Kidney (tissue), 14 donors: ENCODE results near the gene ACTN2. TPM values are rescaled to one million over a fixed set of nuclear protein-coding genes. Genes with fewer than 3 reads are reported as not detected.
"Not testable (repeated sequence)": the region's sequence is repeated elsewhere in the genome, so short reads cannot be mapped to it uniquely, and the experiment has no call there.

Experiments used
- DNase-seq, 5 donors: peaks; one replicate each; pipeline ENCODE4 v3.0.0-alpha.2; 2013 to 2020
- FAIRE-seq: peaks from 2 replicates; lab custom pipeline; 2012; peaks lifted over from hg19 to GRCh38; lab: Jason Lieb, UNC
- H3K27ac ChIP-seq, 2 donors: one replicate each; pipeline ENCODE4 v1.7.0; 2013; ENCODE audit warnings: low read depth in 2 of 2, low read length in 2 of 2, inconsistent platforms in 1 of 2
- H3K27me3 ChIP-seq: one replicate; pipeline ENCODE4 v1.7.1; 2013; ENCODE audit warnings: low read length, inconsistent platforms; ENCODE audit not compliant: control insufficient read depth, insufficient read depth
- H3K36me3 ChIP-seq, 3 donors: one replicate each; pipeline versions ENCODE4 v1.7.0 to v1.7.1; 2013; ENCODE audit warnings: low read length in 3 of 3, control low read depth in 1 of 3, inconsistent platforms in 1 of 3; ENCODE audit not compliant: insufficient read depth in 3 of 3, control insufficient read depth in 2 of 3
- H3K4me1 ChIP-seq, 3 donors: one replicate each; pipeline versions ENCODE4 v1.7.0 to v1.7.1; 2013; ENCODE audit warnings: low read length in 3 of 3, inconsistent platforms in 1 of 3, low read depth in 1 of 3; ENCODE audit not compliant: control insufficient read depth in 2 of 3, insufficient read depth in 2 of 3
- H3K4me3 ChIP-seq, 3 donors: one replicate each; pipeline versions ENCODE4 v1.7.0 to v1.8.1; 2013; ENCODE audit warnings: low read length in 3 of 3, control low read depth in 1 of 3, inconsistent platforms in 1 of 3
- H3K9ac ChIP-seq, 3 donors: one replicate each; pipeline versions ENCODE4 v1.7.0 to v1.7.1; 2013; ENCODE audit warnings: low read length in 3 of 3, control low read depth in 1 of 3, inconsistent platforms in 1 of 3
- H3K9me3 ChIP-seq, 3 donors: one replicate each; pipeline versions ENCODE4 v1.7.0 to v1.7.1; 2013; ENCODE audit warnings: low read length in 3 of 3, control low read depth in 1 of 3, inconsistent platforms in 1 of 3; ENCODE audit not compliant: control insufficient read depth in 2 of 3, insufficient read depth in 1 of 3
- intact Hi-C: fragments of 100-400 bp; cut with DNase I; formaldehyde crosslinking; loops from one replicate; pipeline ENCODE4 v1.11.1; 2022
- polyA plus RNA-seq: library from polyadenylated mRNA; stranded (reverse); fragments of 350-450 nt; fragmentation: Illumina TruSeq; extraction: RNeasy Lipid Tissue Mini Kit (QIAGEN cat#74804); gene quantifications from one replicate; pipeline ENCODE4 v1.2.3, GENCODE V29; 2014; ENCODE audit warnings: low read depth, low replicate concordance; ENCODE audit not compliant: insufficient read depth
- total RNA-seq: library from RNA; stranded (reverse); fragmentation: NEBNext Ultra II Directional; extraction: Animal tissue kit (Norgen Biotek cat#: 25700); gene quantifications from one replicate; pipeline ENCODE4 v1.2.1, GENCODE V29; 2021
- TF ChIP-seq, protein P1 (sequence below): IDR thresholded peaks from 3 replicates; pipeline ENCODE4 v1.5.1; 2012; ENCODE audit warnings: mild to moderate bottlenecking, moderate library complexity, borderline replicate concordance; ENCODE audit not compliant: insufficient read depth; ENCODE audit errors: extremely low read depth
- donor health status: control.
- donor health status: control.
- donor health status: control.
- donor health status: control.
- donor health status: control.
- donor health status: DM: yes; HTN: yes; CAD: no.
- donor health status: Normal renal cell carcinoma (clear cell type).

Gene ACTN2
- total and polyA plus RNA-seq, 2 donors from 2014 or later, result 0.60 to 1.6 TPM

DNA sequence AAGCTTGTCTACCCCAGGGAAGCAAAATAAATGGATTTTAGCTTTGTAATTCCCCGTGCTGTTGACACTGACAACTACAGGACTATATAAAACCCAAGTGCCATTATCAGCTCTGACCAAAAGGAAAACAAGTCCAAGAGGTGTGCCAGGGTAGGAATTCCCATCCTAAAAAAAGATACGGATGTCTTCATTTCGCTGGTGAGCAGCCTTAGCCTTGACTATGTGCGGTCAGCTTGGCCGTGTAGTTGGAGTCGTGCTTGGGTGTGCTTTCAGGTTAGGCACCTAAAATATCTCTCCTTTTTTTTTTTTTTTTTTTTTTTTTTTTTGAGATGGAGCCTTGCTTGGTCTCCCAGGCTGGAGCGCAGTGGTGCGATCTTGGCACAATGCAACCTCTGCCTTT, 28.9 kb upstream of the ACTN2 start:
- no peaks in the 10 kb centered on the region for H3K27me3 ChIP-seq
- H3K9me3 ChIP-seq, result no peaks in the 10 kb centered on the region
- no peak overlapping the region for H3K4me3 ChIP-seq
- DNase-seq (no peak), FAIRE-seq (no peak)
- no peaks in the 10 kb centered on the region for H3K36me3 ChIP-seq
- H3K27ac ChIP-seq, result no peak overlapping the region
- H3K4me1 ChIP-seq, result no peaks in the 10 kb centered on the region
- TF ChIP-seq, protein P1, sequence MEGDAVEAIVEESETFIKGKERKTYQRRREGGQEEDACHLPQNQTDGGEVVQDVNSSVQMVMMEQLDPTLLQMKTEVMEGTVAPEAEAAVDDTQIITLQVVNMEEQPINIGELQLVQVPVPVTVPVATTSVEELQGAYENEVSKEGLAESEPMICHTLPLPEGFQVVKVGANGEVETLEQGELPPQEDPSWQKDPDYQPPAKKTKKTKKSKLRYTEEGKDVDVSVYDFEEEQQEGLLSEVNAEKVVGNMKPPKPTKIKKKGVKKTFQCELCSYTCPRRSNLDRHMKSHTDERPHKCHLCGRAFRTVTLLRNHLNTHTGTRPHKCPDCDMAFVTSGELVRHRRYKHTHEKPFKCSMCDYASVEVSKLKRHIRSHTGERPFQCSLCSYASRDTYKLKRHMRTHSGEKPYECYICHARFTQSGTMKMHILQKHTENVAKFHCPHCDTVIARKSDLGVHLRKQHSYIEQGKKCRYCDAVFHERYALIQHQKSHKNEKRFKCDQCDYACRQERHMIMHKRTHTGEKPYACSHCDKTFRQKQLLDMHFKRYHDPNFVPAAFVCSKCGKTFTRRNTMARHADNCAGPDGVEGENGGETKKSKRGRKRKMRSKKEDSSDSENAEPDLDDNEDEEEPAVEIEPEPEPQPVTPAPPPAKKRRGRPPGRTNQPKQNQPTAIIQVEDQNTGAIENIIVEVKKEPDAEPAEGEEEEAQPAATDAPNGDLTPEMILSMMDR, result no peak
- intact Hi-C loops, result no loop called here
- H3K9ac ChIP-seq, result no peak overlapping the region

DNA sequence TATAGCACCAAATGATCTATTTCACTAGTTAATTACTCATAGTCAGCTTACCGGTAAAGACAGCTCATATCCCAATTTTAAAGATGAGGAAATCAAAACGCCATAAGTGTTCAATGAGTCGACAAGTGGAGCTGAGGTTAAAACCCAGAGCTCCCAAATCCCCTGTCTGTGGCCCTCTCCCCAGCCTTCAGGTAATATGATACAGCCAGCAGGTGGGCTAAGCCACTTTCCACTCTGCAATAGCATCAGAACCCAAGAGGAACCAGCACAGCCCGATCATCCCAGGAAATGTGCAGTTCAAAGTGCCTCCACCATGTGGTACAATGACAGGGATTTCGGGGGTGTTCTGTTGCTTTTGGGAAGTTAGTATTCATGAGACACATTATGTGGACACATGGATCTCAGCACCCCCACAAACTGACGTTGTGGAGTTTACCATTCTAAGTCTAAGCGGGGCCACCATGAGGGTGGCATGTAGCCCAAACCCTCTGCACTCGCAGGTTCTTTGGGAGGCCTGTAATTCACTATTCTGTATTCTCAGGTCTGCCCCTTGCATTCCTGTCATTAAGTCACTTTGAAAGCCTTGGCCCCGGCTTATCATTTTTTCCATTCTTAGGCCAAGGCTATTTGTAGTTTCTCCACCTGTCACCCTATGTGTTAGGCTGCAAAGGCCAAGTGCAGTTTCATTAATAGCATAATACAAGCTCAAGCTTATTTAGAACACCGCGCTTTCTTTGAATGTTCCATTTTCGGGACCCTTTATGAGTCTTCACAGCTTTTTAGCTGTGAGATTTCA, 26.3 kb upstream of the ACTN2 start:
- intact Hi-C loops, result no loop called here
- TF ChIP-seq, protein P1, result no peak
- Histone ChIP-seq H3K4me3 (no peak overlapping the region), H3K4me1 (no peaks in the 10 kb centered on the region), H3K9ac (no peak overlapping the region), H3K27ac (no peak overlapping the region), H3K27me3 (no peaks in the 10 kb centered on the region), H3K36me3 (no peaks in the 10 kb centered on the region), H3K9me3 (no peaks in the 10 kb centered on the region)
- no peak for FAIRE-seq
- no peak for DNase-seq

DNA sequence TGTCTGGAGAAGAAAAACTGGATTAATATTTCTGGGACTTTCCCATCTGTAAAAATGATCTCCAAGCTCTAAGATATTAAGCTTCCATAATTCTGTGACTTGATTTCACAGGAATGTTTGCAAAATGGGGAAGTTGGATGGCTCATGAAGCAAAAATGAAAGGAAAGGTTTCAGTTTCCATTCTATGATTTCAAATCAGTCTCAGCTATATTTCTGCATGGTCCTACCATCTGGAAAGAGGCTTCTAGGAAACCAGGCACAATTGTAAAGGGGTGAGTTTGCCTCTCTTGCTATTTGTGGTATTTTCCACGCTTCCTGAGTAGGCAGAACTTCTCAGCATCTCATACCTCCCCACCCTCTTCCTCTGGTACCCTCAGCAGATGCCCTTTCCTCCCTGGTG, 22.4 kb upstream of the ACTN2 start:
- DNase-seq, result no peak
- Histone ChIP-seq H3K27me3 (no peaks in the 10 kb centered on the region), H3K9ac (no peak overlapping the region), H3K4me1 (no peaks in the 10 kb centered on the region), H3K27ac (no peak overlapping the region), H3K9me3 (no peaks in the 10 kb centered on the region), H3K4me3 (no peak overlapping the region), H3K36me3 (no peaks in the 10 kb centered on the region)
- FAIRE-seq, result no peak
- TF ChIP-seq, protein P1, result no peak
- intact Hi-C loops, result no loop called here

DNA sequence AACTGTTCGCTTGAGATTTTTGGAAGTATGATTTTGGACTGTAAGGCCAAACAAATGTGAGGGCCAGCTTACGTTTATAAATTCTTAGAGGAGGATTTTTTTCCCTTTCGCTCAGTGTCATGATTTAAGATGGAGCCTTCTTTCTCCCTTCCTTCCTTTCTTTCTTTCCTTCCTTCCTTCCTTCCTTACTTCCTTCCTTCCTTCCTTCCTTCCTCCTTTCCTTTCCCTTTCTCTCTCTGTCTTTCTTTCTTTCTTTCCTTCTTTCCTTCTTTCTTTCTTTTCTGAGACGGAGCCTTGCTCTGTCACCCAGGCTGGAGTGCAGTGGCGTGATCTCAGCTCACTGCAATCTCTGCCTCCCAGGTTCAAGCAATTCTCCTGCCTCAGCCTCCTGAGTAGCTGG, 17.4 kb upstream of the ACTN2 start:
- H3K36me3 ChIP-seq, DNase-seq, H3K4me3 ChIP-seq, H3K9ac ChIP-seq, FAIRE-seq, H3K9me3 ChIP-seq, intact Hi-C loops, H3K4me1 ChIP-seq, H3K27ac ChIP-seq, H3K27me3 ChIP-seq: not testable (repeated sequence)
